ENCODE results near the gene TSN.

The TSN gene

GRCh38 chr2:121736140-121736461, 19.4 kb upstream of the TSN start:
- no peak for TF ChIP-seq TAF1 (IDR thresholded peaks at IDR 0.05; ENCODE audit: borderline replicate concordance, insufficient read depth, low read length)
- no peak for TF ChIP-seq FOXP2 (optimal IDR thresholded peaks at IDR 0.05; ENCODE audit: borderline replicate concordance, extremely low read depth, extremely low read length, insufficient read depth)
- TF ChIP-seq POLR2AphosphoS5 (IDR thresholded peaks at IDR 0.05; ENCODE audit: low read depth, low read length), result no peak
- no peak for TF ChIP-seq SIN3A (IDR thresholded peaks at IDR 0.05; ENCODE audit: borderline replicate concordance, insufficient read depth, low read length)
- no peak for TF ChIP-seq REST (IDR thresholded peaks at IDR 0.05; ENCODE audit: insufficient read depth in 1 of 2, low read depth in 2 of 2, low read length in 2 of 2)

GRCh38 chr2:121736462-121737336, 18.8 kb upstream of the TSN start, which contains the start of gene NIFK:
Gene NIFK (minus strand): TSS chr2:121736875. CDS start chr2:121736850, 25 bp downstream.
- peak; percentile 80; the same call in 1 of the 2 replicates for TF ChIP-seq TAF1 (IDR thresholded peaks at IDR 0.05; ENCODE audit: borderline replicate concordance, insufficient read depth, low read length)
- no peak for TF ChIP-seq REST (IDR thresholded peaks at IDR 0.05; ENCODE audit: insufficient read depth in 1 of 2, low read depth in 2 of 2, low read length in 2 of 2)
- TF ChIP-seq POLR2AphosphoS5 (IDR thresholded peaks at IDR 0.05; ENCODE audit: low read depth, low read length), result peak; percentile 91
- peak; percentile 80 for TF ChIP-seq FOXP2 (optimal IDR thresholded peaks at IDR 0.05; ENCODE audit: borderline replicate concordance, extremely low read depth, extremely low read length, insufficient read depth)
- TF ChIP-seq SIN3A (IDR thresholded peaks at IDR 0.05; ENCODE audit: borderline replicate concordance, insufficient read depth, low read length), result peak; percentile 53

GRCh38 chr2:121740973-121741372, 14.5 kb upstream of the TSN start:
- no peak for TF ChIP-seq REST (IDR thresholded peaks at IDR 0.05; ENCODE audit: insufficient read depth in 1 of 2, low read depth in 2 of 2, low read length in 2 of 2)
- TF ChIP-seq SIN3A (IDR thresholded peaks at IDR 0.05; ENCODE audit: borderline replicate concordance, insufficient read depth, low read length), result no peak
- TF ChIP-seq TAF1 (IDR thresholded peaks at IDR 0.05; ENCODE audit: borderline replicate concordance, insufficient read depth, low read length), result no peak
- TF ChIP-seq POLR2AphosphoS5 (IDR thresholded peaks at IDR 0.05; ENCODE audit: low read depth, low read length), result no peak

GRCh38 chr2:121741450-121741849, 14.0 kb upstream of the TSN start:
- no peak for TF ChIP-seq TAF1 (IDR thresholded peaks at IDR 0.05; ENCODE audit: borderline replicate concordance, insufficient read depth, low read length)
- no peak for TF ChIP-seq SIN3A (IDR thresholded peaks at IDR 0.05; ENCODE audit: borderline replicate concordance, insufficient read depth, low read length)
- TF ChIP-seq FOXP2 (optimal IDR thresholded peaks at IDR 0.05; ENCODE audit: borderline replicate concordance, extremely low read depth, extremely low read length, insufficient read depth), result no peak
- no peak for TF ChIP-seq REST (IDR thresholded peaks at IDR 0.05; ENCODE audit: insufficient read depth in 1 of 2, low read depth in 2 of 2, low read length in 2 of 2)
- no peak for TF ChIP-seq POLR2AphosphoS5 (IDR thresholded peaks at IDR 0.05; ENCODE audit: low read depth, low read length)

Measured in PFSK-1 (cell line).